Activated naive CD4-positive, alpha-beta T cell treated with anti-CD3 and anti-CD28 coated beads for 36 hours (primary cell): ENCODE results near the gene IGFBP1. TPM values are rescaled to one million over a fixed set of nuclear protein-coding genes. Genes with fewer than 3 reads are reported as not detected.

ENCODE experiments used
- CTCF ChIA-PET: fragments of 350-600 bp; sonication (Branson Sonifier 250); formaldehyde crosslinking; loops from one replicate; lab custom pipeline; 2021; ENCODE audit warnings: antibody characterized with exemption; lab: Charles Lee
- DNase-seq: peaks from one replicate; pipeline ENCODE4 v3.0.0-alpha.2; 2020
- H3K27ac Mint-ChIP-seq: one replicate; pipeline ENCODE4 v1.8.0; 2021; ENCODE audit warnings: mild to moderate bottlenecking, mixed read lengths
- H3K27me3 Mint-ChIP-seq: one replicate; pipeline ENCODE4 v1.8.0; 2021; ENCODE audit warnings: low read depth, mixed read lengths
- H3K36me3 Mint-ChIP-seq: one replicate; pipeline ENCODE4 v1.8.0; 2021; ENCODE audit warnings: low read depth, mixed read lengths
- H3K4me1 Mint-ChIP-seq: one replicate; pipeline ENCODE4 v1.8.0; 2021; ENCODE audit warnings: low read depth, mixed read lengths
- H3K4me3 Mint-ChIP-seq: one replicate; pipeline ENCODE4 v1.8.0; 2021; ENCODE audit warnings: mild to moderate bottlenecking, moderate library complexity, mixed read lengths
- H3K9me3 Mint-ChIP-seq: one replicate; pipeline ENCODE4 v1.8.0; 2021; ENCODE audit warnings: mixed read lengths
- intact Hi-C: fragments of 100-400 bp; cut with micrococcal nuclease; formaldehyde crosslinking; loops from one replicate; pipeline ENCODE4 v1.15.1; 2023
- total RNA-seq, 2 experiments: library from RNA; stranded (reverse); gene quantifications; one replicate each; pipeline ENCODE4 v1.2.3, GENCODE V29; 2021

IGFBP1 gene
- total RNA-seq, 2 experiments from 2014 or later: not detected

DNA sequence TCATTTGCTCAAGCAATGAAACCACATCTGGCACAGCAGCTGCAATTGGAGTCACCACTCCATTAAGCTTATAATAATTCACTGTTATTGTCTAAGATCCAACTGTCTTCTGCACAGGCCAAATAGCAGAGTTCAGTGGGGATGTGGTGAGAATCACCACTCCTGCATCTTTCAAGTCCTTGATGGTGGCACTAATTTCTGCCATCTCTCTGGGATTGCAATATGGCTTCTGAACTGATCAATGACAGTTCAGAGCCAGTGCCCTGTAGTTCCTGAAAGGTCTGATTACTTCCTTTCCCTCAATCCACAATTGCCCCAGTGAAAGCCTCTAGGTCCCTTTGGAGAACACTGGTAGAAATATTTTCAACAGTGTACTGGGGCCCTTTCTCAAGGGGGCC is 6.4 kb downstream of the IGFBP1 start:
- Mint-ChIP-seq H3K36me3 (no peaks in the 10 kb centered on the region), H3K9me3 (no peaks in the 10 kb centered on the region), H3K4me3 (no peak overlapping the region), H3K27ac (no peak overlapping the region), H3K4me1 (no peaks in the 10 kb centered on the region), H3K27me3 (peaks cover 37% of the 10 kb centered on the region)
- CTCF ChIA-PET: no interaction called here
- DNase-seq: no peak
- intact Hi-C loops: no loop called here

DNA sequence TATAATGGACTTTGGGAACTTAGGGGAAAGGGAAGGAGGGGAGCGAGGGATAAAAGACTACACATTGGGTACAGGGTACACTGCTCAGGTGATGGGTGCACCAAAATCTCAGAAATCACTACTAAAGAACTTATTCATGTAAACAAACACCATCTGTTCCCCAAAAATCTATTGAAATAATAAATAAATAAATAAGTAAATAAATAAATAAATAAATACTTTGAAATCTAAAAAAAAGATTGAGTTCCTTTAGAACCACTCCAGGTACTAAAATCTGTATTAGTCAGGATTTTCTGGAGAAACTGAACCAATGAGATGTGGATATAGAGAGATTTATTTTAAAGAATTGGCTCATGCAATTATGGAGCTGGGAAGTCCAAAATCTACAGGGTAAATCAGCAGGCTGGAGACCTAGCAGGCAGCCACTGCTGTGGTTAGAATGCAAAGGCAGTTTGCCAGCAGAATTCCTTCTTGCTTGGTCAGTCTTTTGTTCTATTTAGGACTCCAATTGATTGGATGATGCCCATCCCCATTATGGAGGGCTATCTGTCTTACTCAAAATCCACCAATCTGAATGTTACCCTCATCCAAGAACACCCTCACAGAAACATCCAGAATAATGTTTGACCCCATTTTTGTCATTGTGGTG is 8.9 kb downstream of the IGFBP1 start:
- Mint-ChIP-seq H3K27me3 (peaks cover 28% of the 10 kb centered on the region), H3K9me3 (no peaks in the 10 kb centered on the region), H3K4me3 (no peak overlapping the region), H3K36me3 (no peaks in the 10 kb centered on the region), H3K27ac (no peak overlapping the region), H3K4me1 (no peaks in the 10 kb centered on the region)
- DNase-seq: no peak
- CTCF ChIA-PET: no interaction called here
- intact Hi-C loops: no loop called here

DNA sequence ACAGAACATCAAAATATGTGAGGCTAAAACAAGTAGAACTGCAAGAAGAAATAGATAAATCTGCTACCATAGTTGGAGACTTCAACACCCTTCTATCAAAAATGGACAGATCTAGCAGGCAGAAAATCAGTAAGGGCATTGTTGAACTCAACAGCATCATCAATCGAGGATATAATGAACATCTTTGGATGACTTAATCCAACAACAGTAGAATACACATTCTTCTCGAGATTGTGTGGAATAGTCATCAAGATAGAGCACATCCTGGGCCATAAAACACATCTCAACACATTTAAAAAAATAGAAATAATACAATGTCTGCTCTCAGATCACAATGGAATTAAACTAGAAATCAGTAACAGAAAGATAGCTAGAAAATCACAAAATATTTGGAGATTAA is 9.9 kb downstream of the IGFBP1 start:
- no peaks in the 10 kb centered on the region for H3K4me1 Mint-ChIP-seq
- H3K4me3 Mint-ChIP-seq: no peak overlapping the region
- no peak for DNase-seq
- intact Hi-C loops: no loop called here
- no peak overlapping the region for H3K27ac Mint-ChIP-seq
- no peaks in the 10 kb centered on the region for H3K36me3 Mint-ChIP-seq
- no peaks in the 10 kb centered on the region for H3K9me3 Mint-ChIP-seq
- H3K27me3 Mint-ChIP-seq: peaks cover 28% of the 10 kb centered on the region
- CTCF ChIA-PET: no interaction called here

DNA sequence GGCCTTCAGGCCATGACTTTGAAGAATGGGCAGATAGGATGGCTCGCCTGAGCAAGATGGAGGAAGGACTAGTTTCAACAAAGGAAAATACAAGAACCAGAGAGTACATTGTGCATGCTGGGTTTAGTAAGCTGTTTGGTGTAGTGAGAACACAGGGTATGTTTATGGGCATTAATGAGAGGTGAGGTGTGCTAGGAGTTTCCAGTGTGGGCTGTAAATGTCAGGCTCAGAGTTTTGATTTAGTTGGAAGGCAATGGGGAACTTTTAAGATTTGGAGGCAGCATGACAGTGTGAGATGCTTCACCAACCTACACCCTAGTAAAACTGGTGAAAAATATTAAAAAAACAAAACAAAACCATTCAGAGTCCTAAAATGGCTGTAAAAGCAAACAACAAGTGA is 13.3 kb downstream of the IGFBP1 start:
- Mint-ChIP-seq H3K27me3 (peaks cover 9% of the 10 kb centered on the region), H3K4me3 (no peak overlapping the region), H3K9me3 (peaks cover 2% of the 10 kb centered on the region), H3K36me3 (no peaks in the 10 kb centered on the region), H3K4me1 (no peaks in the 10 kb centered on the region), H3K27ac (no peak overlapping the region)
- CTCF ChIA-PET: no interaction called here
- intact Hi-C loops: no loop called here
- no peak for DNase-seq

DNA sequence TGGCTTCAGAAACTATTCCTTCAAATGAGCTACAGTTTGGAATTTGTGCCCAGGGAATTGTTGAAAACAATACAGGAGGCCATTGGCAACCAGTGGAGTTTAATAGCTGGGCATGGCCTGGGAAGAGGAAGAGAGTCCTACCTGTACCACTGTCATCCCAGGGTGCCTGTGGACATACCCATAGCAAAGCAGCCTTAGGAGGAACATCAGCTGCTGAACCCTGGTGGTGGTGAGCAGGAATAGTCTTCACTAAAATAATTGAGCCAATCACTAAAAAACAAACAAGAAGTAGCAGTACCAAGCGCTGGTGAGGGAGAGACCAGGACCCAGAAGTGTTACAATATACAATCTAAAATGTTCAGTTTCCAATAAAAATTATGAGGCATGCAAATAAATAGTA is 14.5 kb downstream of the IGFBP1 start:
- H3K4me1 Mint-ChIP-seq: no peaks in the 10 kb centered on the region
- no peak overlapping the region for H3K27ac Mint-ChIP-seq
- CTCF ChIA-PET: interaction anchor here (0.9 kb wide), 1 partner anchor 12 kb away, joined by 3 read pairs; no protein-coding TSS in a partner anchor
- no peaks in the 10 kb centered on the region for H3K36me3 Mint-ChIP-seq
- intact Hi-C loops: no loop called here
- no peak for DNase-seq
- peaks cover 7% of the 10 kb centered on the region for H3K27me3 Mint-ChIP-seq
- H3K4me3 Mint-ChIP-seq: no peak overlapping the region
- peaks cover 2% of the 10 kb centered on the region for H3K9me3 Mint-ChIP-seq

DNA sequence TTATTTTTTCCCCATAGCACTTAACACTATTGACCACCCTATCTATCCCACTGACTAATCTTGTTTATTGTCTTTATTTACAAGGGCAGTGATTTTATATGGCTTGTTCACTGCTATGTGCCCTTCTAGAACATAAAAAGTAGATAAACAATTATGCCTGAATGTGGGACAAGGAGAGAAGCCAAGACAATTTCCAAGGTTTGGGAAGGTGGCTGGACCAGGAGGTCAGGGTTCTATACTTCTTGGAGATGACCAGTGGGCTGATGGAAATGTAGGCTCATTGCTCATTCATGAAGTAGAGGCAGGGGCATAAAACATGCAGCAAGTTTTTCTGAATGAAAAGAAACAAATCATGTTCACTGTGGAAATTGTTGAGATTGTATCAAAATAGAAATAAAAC is 21.3 kb downstream of the IGFBP1 start:
- Mint-ChIP-seq H3K4me3 (no peak overlapping the region), H3K27ac (no peak overlapping the region), H3K9me3 (no peaks in the 10 kb centered on the region), H3K36me3 (no peaks in the 10 kb centered on the region), H3K27me3 (peaks cover 6% of the 10 kb centered on the region), H3K4me1 (no peaks in the 10 kb centered on the region)
- no peak for DNase-seq
- intact Hi-C loops: no loop called here
- CTCF ChIA-PET: no interaction called here

DNA sequence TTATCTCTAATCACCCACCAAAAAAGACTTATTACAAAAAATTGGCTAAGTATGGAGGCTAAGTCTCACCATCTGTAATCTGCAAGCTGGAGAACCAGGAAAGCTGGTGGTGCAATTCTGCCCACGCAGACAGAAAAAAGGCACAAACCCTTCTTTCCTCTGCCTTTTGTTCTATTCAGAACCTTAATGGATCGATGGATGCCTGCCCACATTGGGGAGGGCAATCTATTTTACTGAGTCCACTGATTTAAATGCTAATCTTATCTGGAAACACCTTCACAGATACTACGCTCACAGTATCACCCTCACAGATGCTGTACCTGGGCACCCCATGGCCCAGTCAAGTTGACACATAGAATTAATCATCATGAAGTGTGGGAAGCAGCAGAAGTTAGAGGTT is 22.6 kb downstream of the IGFBP1 start:
- H3K9me3 Mint-ChIP-seq: no peaks in the 10 kb centered on the region
- no peaks in the 10 kb centered on the region for H3K4me1 Mint-ChIP-seq
- no peak overlapping the region for H3K4me3 Mint-ChIP-seq
- H3K27me3 Mint-ChIP-seq: peaks cover 6% of the 10 kb centered on the region
- intact Hi-C loops: no loop called here
- no peaks in the 10 kb centered on the region for H3K36me3 Mint-ChIP-seq
- CTCF ChIA-PET: interaction anchor here (0.6 kb wide), 1 partner anchor 180 kb away, joined by 3 read pairs; no protein-coding TSS in a partner anchor
- no peak overlapping the region for H3K27ac Mint-ChIP-seq
- DNase-seq: no peak

DNA sequence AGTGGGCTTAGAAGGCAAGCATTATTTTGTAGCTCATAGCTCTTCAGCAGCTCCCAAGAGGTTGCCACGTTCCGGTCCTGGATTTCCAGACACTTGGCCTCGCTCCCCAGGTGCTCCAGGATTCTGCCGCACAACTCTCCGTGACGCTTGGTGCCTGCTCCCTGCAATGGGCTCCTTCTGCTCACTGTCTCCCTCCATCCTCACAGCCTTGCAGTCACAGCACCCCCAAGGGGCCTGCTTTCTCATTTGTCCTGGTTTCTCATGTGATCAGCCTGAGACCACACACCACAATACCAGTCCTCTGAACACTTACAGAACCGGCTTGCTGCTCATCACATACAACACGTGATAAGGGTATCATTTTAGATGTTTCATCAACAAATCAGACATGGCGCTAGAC is 23.0 kb downstream of the IGFBP1 start:
- Mint-ChIP-seq H3K9me3 (no peaks in the 10 kb centered on the region), H3K27ac (no peak overlapping the region), H3K27me3 (peaks cover 6% of the 10 kb centered on the region), H3K4me1 (no peaks in the 10 kb centered on the region), H3K36me3 (no peaks in the 10 kb centered on the region), H3K4me3 (no peak overlapping the region)
- intact Hi-C loops: no loop called here
- CTCF ChIA-PET: no interaction called here
- DNase-seq: no peak

DNA sequence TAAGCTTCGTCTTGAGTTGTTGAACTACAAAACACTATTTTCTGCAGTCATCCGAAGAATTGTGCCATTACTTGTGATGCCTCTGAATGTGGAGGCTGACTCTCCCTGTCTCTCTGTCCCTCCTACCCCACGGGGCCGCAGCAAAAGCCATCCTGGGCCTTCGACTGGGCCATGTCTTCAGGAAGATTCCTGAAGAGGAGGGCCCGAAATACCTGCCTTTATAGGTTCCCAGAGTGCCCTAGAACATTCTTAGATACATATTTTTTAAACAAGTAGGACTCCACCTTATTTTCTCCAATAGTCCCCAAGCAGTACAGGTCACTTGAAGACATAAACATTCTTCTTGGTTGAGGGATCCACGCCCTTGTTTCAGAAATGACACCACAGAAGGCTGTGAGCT is 24.7 kb downstream of the IGFBP1 start:
- Mint-ChIP-seq H3K4me3 (no peak overlapping the region), H3K4me1 (no peaks in the 10 kb centered on the region), H3K27ac (no peak overlapping the region), H3K9me3 (no peaks in the 10 kb centered on the region), H3K36me3 (no peaks in the 10 kb centered on the region), H3K27me3 (peaks cover 14% of the 10 kb centered on the region)
- no peak for DNase-seq
- intact Hi-C loops: no loop called here
- CTCF ChIA-PET: interaction anchor here (1.6 kb wide), 1 partner anchor 10 kb away, joined by 6 read pairs; no protein-coding TSS in a partner anchor

DNA sequence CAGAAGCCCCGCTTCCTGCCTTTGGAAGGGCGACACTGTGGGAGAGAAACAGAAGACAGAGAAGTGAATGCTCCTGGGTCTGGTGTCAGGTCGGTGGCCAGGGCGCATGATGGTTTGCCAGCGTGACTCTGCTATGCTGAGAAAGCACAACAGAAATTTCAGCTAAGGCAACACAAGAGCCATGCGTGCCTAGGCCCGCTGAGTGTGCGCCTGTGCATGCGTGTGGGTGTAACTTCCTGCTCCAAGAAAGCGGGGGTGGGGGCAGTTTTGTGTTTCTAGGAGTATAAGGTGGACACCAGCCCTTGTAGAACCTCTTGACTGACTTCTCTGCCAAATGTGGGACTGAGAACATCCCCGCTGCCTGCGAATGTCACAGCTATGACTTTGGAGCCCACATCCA is 26.6 kb downstream of the IGFBP1 start:
- no peak for DNase-seq
- peaks cover 5% of the 10 kb centered on the region for H3K4me1 Mint-ChIP-seq
- intact Hi-C loops: loop anchor here (5.0 kb wide), 1 partner anchor 1902 kb away; no protein-coding TSS in a partner anchor
- no peak overlapping the region for H3K4me3 Mint-ChIP-seq
- no peaks in the 10 kb centered on the region for H3K36me3 Mint-ChIP-seq
- no peaks in the 10 kb centered on the region for H3K9me3 Mint-ChIP-seq
- CTCF ChIA-PET: interaction anchor here (0.6 kb wide), 1 partner anchor 185 kb away, joined by 3 read pairs; no protein-coding TSS in a partner anchor
- H3K27me3 Mint-ChIP-seq: peaks cover 29% of the 10 kb centered on the region
- no peak overlapping the region for H3K27ac Mint-ChIP-seq

DNA sequence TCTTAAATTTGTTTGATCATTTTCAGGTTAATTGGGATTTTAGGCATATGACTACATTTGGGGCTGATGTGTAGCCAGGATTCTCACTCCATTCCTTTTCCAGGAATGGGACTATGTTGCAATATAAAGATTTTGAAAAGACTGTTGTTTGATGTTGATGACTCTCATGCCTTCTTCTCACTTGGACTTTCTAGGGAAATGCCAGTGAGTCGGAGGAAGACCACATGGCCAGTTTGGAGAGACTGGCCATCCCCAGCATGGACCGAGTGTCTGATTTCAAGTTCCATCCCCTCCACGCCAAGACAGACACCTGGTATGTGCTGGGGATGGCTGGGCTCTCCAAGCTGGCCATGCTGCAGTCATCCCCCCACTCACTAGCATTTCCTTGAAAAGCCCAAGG is 27.3 kb downstream of the IGFBP1 start:
- peaks cover 33% of the 10 kb centered on the region for H3K27me3 Mint-ChIP-seq
- CTCF ChIA-PET: interaction anchor here (1.0 kb wide), 1 partner anchor 1173 kb away, joined by 4 read pairs; no protein-coding TSS in a partner anchor
- H3K4me1 Mint-ChIP-seq: peaks cover 11% of the 10 kb centered on the region
- intact Hi-C loops: loop anchor here (5.0 kb wide), 1 partner anchor 1902 kb away; no protein-coding TSS in a partner anchor
- no peaks in the 10 kb centered on the region for H3K9me3 Mint-ChIP-seq
- H3K27ac Mint-ChIP-seq: no peak overlapping the region
- no peaks in the 10 kb centered on the region for H3K36me3 Mint-ChIP-seq
- no peak overlapping the region for H3K4me3 Mint-ChIP-seq
- no peak for DNase-seq

DNA sequence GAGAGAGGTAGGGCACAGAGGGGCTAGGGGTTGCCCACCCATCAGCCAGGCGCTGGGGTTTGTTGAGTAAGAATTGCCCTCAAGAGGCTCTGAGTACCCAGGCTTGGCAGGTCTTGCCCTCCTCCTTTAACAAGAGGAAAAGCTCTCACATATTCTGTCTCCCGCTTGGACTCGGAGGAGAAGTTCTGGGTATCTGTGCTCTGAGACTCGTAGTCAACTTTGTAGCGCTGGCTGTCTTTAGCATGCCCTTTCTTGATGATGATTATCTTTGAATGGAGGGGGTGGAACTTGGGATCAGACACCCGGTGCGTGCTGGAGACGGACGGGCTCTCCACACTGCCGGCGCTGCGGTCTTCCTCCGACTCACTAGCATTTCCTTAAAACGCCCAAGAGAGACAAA is 28.8 kb downstream of the IGFBP1 start:
- no peak for DNase-seq
- CTCF ChIA-PET: interaction anchor here (0.5 to 1.6 kb wide), 6 partner anchors 9 to 1260 kb away, joined by 3 to 6 read pairs (median 4); no protein-coding TSS in a partner anchor
- H3K27me3 Mint-ChIP-seq: peaks cover 37% of the 10 kb centered on the region

DNA sequence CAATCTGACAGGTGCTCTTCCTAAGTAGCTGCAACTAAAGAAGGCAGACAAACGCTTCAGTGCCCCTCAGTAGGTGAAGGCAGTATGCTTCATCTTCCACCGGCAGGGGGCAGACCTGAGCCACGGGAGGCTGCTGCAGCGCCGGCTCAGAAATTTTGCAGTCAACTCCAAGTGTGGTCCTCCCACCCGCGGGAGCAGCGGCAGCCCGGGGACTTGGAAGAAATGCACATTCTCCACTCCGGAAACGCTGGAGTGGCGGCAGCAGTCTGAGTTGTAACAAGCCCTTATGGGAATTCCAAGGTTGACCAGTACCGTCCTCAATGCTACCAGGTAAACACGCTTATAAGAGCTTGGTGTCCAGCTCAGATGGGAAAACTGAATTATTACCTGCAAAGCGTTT is 29.4 kb downstream of the IGFBP1 start:
- intact Hi-C loops: loop anchor here (1.0 to 5.0 kb wide), 5 partner anchors 26 to 1900 kb away; no protein-coding TSS in a partner anchor
- CTCF ChIA-PET: interaction anchor here (0.5 to 1.6 kb wide), 14 partner anchors 9 to 1262 kb away, joined by 3 to 6 read pairs (median 4); no protein-coding TSS in a partner anchor
- peaks cover 43% of the 10 kb centered on the region for H3K27me3 Mint-ChIP-seq

More for the DNA sequence above, 28.8 kb downstream of the IGFBP1 start:
- H3K36me3 Mint-ChIP-seq: no peaks in the 10 kb centered on the region
- peaks cover 16% of the 10 kb centered on the region for H3K4me1 Mint-ChIP-seq
- no peak overlapping the region for H3K27ac Mint-ChIP-seq
- intact Hi-C loops: loop anchor here (1.0 to 5.0 kb wide), 4 partner anchors 26 to 1900 kb away; no protein-coding TSS in a partner anchor
- no peak overlapping the region for H3K4me3 Mint-ChIP-seq
- H3K9me3 Mint-ChIP-seq: no peaks in the 10 kb centered on the region

More for the DNA sequence above, 29.4 kb downstream of the IGFBP1 start:
- H3K4me3 Mint-ChIP-seq: no peak overlapping the region
- H3K27ac Mint-ChIP-seq: no peak overlapping the region
- no peaks in the 10 kb centered on the region for H3K9me3 Mint-ChIP-seq
- no peaks in the 10 kb centered on the region for H3K36me3 Mint-ChIP-seq
- H3K4me1 Mint-ChIP-seq: peaks cover 22% of the 10 kb centered on the region
- peak; percentile 85 for DNase-seq
